ENCODE data around the gene DOC2A.
"Not testable (repeated sequence)": the region's sequence is repeated elsewhere in the genome, so short reads cannot be mapped to it uniquely, and the experiment has no call there.

The DOC2A gene

DNA sequence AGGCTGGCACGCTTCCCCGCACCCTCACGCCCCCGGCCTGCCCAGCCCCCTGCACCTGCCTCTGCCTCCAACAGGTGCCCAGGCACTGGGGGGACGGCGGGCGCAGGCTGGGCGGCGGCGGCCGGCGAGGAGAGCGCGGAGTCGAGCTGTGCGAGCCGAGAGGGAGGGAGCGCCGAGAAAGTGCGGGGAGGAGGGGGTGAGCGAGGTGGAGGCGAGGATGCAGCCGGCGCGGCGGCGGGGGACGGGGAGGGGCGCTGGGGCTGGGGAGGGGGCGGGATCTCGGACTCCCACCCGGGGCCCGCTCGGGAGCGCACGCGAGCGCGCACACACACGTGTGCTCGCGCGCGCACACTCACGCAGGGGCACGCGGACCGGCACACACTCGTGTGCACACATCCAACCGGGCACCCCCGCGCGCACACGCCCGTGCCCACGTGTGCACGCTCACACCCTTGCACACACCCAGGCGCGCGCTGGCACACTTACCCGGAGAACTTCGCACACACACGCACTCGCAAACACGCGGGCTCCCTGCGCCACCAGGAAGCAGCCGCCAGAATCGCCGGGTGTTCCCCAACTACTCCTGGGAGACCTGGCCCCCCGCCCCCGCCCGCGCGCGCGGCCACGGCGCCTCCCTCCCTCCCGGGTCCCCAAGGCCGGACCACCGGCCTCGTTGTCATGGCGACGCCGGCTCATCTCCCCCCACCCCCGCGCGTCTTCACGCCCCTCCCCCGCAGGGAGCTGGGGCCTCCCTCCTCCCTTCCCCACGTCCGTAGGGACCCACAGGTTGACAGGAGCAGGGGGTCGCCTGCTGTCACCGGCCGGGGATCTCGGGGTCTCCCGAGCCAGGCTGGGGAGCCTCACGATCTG is at the start of gene DOC2A:
DOC2A (minus strand) TSS at position 184 of the 870 bp plus-strand sequence. CDS start 805 bp downstream, outside the sequence.
- no peak for DNase-seq

DNA sequence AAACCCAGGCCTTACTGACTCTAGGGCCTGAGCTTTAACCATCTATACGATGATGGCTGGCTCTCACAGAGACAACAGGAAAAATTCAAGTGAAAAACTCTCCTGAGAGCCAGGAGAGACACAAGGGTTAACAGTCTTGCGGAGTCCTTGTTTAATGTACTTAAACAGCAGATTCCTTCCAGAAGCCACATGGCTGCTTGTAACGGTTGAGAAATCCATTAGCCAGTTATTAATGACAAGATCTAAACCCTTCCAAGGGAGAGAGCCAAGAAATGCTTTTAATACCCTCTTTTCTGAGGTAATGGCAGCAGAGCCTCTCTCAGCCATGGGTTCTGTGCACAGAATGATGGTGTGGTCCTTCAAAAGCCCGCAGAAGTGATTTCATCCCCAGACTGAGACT is 49.5 kb upstream of the DOC2A start:
- no peak for DNase-seq

DNA sequence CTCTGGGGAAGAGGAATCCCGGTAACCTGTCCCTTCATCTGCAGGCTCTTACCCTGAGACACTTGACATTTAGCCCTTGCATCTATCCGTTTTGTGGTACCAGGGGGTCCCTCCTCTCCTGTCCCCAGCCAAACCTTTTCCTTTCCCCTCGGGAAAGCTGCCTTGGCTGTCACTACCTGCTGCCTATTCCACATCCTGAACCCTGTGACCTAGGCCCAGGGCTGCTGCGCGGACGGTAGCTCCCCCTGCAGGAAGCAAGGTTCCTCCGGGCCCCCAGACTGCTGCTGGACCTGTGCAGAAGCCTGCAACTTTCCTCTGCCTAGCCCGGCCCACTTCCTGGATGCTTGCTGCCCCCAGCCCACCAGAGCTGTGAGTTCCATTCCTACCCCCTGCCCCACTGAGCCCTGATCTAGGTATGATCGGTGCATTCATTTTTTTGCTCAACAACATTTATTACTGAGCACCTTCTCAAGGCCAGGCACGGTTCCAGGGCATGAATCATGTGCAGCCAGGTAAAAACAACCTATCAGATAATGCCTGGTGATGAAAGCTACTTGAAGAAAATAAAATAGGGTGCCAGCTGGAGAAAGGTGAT is 44.2 kb upstream of the DOC2A start:
- DNase-seq: peak; percentile 33

DNA sequence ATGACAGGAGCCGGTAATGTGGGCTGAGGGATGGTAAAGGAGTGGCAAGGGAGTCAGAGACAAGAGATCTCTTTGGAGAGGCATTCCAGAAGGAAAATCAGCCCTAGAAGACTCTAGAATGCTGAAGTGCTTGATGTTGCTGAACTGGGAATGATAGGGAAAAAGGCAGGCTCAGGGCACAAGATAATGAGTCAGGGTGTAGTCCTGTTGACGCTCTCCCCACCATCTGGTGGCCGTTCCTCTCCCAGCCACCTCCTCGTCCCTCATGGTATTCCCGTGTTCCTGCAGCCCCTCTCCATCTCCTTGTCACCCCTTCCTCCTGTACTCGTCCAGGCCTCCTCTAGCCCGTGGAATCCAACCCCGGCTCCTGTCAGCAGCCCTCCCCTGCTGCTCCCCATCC is 43.6 kb upstream of the DOC2A start:
- DNase-seq: no peak

DNA sequence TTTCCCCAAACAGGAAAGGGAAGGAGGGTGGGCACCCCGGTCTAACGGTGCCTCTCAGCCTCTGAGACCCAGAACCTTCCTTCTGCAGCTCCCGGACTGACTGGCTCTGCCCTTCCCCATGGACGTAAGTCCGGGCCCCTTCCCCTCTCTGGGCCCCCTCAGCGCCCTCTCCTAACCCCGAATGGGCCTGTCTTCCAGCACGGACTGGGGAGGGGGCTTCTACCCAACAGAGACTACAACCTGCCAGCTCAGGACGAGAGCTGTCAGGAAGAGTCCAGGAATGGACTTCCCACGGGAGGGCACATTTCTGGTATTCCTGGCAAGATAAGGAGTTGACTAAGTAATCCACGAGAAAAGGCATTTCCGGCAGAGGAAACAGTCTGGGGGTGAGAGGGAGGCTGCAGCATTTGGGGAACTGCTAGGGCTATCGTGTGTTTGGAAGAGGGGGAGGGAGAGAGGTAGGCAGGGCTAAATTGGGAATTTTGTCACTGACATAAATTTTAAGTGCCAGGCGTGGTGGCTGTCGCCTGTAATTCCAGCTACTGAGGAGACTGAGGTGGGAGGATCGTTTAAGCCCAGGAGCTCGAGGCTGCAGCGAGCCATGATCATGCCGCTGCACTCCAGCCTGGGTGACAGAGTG is 42.7 kb upstream of the DOC2A start:
- no peak for DNase-seq

DNA sequence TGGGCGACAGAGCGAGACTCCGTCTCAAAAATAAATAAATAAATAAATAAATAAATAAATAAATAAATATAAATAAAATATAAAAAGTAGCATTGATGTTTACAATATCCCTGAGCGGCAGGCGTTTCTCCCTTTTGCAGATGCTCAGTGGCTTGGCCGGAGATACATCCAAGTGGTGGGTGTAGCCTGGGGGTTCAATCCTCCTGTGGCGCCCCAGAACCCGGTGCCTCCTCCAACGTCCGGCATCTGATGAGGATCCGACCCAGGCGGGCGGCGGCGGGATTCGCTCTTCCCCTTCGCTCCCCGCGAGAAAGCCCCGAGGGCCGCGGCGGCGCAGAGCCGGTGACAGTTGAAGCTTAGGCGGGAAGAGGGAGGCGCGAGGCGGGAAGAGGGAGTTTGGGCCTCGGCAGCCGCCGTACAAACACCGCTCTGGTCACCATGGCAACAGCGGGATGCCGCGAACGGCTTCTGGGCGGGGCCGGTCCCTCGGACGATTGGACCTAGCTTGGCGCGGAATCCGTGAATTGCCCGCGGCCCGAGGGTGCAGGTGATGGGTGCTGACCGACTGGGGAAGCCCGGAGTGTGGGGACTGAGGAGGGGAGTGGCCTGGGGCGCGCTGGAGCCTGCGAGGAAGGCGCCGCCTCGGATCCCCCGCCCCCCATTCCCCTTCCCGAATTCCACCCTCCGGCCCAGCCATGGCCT is 42.0 kb upstream of the DOC2A start:
- DNase-seq: peak; percentile 86

DNA sequence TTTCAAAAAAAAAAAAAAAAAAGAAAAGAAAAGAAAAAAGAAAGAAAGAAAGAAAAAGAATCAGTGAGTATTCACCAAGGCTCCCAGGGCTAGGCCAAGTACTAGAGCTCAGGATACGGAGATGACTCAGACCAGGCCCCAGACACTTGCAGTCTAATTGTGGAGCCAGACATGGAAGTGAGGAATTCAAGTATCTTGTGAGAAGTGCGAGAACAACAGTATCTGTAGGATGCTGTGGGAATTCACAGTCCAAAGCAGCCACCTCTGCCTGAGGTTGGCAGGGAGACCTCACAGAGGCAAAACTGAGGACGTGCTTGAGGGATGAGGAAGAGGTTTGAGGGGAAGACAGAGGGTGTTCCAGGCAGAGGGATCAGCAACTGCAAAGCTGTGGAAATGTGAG is 40.7 kb upstream of the DOC2A start:
- no peak for DNase-seq

DNA sequence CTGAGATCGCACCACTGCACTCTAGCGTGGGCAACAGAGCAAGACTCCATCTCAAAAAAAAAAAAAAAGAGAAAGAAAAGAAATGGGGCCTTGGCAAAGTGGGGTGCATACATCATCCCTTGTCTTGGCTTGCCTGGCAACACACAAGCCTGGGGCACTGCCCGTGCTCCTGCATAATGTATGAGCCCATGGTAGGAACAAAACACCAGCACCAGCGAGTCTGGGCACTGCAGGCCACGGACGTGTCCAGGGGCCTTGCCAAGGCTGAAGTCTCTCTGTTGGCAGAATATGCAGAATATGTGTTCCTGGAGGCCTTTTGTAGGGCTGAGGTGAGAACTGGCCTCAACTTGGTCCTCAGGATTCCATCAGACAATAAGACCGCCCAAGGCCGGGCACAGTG is 39.0 kb upstream of the DOC2A start:
- DNase-seq: no peak

DNA sequence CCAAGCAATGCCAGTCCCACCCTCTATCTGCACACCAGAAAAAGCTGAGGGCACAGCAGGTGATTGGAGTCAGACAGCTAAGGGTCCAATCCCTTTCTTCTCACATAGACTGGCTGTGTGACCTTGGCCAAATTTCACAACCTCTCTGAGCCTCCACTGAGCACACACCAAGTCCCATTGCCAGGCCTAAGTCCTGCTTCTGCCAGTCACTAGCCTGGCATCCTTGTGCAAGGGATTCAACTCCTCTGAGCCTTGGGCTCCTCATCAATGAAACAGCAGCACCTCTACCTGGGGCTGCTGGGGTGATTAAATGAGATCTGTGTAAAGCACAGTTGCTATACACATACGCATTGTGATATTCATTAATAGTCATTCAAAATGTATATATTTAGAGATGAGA is 35.8 kb upstream of the DOC2A start:
- no peak for DNase-seq

DNA sequence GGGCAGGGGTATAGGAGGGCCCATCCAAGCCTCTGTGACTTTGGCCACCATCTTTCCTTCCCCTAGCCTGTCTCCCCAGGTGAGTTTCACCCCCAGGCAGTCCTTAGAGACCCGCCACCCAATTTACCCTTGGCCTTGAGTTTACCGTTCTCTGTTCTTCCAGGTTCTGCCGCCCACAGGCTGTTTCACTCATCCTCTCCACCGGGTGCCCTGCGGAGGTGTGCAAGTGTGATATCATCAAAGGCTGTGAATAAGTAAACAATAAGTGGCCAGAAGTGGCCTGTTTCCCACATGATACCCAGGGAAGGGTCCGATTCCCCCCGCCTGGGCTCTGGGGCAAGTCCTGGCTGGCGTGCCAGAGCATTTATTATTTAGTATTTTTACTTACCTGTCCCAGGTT is 35.4 kb upstream of the DOC2A start:
- DNase-seq: no peak

DNA sequence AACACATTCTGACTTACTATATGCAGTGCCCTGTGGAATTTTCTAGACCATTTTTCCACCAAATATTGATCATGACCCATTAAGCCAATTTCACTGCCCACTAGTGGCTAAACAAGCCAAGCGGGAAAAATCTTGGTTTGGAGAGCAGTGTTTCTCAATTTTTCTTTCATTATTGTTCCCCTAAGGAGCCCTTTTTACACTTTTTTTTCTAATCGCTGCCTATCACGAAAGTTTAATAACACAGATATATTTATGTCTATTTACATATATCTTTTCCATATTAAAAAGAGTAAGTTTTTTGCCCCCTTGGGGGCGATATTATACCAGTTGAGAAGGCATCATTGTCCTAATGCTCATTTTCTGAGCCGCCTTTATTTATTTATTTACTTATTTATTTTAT is 31.0 kb upstream of the DOC2A start:
- DNase-seq: no peak

DNA sequence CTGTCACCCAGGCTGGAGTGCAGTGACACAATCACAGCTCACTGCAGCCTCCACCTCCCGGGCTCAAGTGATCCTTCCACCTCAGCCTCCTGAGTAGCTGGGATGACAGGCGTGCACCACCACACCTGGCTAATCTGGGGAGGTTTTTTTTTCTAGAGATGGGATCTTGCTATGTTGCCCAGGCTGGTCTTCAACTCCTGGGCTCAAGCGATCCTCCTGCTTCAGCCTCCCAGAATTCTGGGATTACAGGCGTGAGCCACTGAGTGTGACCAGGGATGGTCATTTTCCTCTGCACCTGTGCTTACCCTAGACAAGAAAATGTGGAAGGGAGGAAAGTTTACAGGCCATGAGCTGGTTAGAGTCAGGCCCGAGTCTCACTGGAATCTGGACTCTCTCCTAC is 29.9 kb upstream of the DOC2A start:
- not testable (repeated sequence) for DNase-seq

DNA sequence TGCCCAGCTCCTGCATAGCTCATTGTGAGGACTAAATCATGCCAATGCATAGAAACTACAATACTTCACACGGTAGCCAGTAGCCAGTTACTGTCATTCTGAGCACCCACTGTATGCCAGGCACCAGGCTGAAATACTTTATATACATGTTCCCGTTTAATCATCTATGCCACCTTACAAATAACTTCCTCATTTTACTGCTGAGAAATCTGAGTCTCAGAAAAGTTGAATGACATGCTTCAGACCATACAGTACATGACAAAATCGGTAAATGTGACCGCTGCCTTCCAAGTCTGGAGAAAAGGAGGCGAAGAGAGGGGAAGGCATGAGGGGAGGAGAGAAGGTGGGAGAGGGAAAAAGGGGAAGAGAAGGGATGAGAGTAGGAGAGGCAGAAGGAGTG is 29.4 kb upstream of the DOC2A start:
- DNase-seq: no peak

DNA sequence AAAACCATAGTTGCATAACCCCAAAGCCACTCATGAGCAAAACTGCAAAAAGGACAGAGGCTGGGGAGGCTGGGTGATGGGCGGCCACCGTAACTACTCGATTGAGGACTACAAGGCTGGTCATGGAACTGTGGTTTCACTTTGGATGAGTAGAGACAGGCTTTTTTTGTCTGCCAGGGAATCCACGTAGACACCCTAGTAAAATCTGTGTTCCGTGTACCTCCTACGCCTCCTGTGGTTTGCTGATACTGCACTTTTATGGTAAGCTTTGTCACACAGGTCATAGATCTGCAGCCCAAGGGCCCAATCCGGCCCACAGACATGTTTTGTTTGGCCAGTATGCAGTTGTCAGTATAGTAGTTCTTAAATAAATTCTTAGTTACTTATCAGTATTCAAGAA is 22.4 kb upstream of the DOC2A start:
- no peak for DNase-seq

DNA sequence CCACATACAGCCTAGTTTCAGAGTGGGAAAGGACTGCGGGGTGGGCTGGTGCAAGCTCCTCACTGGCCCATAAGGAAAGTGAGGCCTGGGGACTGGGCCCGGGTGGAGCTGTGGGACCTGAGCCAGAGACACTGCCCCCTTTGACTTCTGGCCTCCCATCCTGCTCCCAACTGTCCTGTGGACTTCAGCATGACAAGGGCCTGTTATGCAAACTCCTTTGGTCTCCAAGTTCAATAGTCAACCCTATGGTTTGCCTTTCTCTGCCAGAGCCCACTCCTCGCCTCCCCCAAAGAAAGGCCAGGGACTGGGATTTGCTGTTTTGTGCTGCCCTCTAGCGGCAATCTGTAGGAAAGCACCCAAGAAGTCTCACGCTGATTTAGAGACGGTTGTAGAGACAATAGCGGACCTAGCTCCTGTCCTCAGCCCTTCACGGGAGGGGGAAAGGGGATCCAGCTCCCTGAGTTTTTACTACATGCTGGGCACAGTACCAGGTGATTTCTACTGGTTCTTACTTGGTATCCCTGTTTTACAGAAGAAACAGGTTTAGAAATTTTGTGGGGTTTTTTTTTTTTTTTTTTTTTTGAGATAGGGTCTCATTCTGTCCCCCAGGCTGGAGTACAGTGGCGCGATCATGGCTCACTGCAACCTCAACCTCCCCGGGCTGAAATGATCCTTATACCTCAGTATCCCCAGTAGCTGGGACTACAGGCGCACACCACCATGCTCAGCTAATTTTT is 21.4 kb upstream of the DOC2A start:
- DNase-seq: peak; percentile 52

DNA sequence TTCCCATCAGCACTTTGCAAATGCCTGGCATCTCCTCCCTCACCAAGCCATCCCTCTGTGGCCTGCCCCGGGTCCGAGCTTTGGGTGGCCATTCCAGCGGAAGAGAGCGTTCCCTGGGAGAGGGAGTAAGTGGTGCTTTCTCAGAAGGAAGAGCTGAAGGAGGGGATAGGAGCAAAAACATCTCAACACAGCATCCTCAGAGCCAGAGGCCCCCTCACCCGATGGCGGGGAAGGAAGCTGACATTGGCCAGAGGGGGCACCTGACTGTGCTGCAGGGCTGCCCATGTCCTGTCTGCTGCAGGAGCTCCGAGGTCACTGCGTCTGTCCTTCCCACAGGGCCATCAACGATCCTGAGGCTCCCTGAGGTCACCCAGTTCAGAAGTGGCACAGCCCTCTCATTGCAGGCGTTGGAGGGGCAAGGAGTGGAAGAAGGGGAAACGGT is 20.7 kb upstream of the DOC2A start:
- DNase-seq: no peak

DNA sequence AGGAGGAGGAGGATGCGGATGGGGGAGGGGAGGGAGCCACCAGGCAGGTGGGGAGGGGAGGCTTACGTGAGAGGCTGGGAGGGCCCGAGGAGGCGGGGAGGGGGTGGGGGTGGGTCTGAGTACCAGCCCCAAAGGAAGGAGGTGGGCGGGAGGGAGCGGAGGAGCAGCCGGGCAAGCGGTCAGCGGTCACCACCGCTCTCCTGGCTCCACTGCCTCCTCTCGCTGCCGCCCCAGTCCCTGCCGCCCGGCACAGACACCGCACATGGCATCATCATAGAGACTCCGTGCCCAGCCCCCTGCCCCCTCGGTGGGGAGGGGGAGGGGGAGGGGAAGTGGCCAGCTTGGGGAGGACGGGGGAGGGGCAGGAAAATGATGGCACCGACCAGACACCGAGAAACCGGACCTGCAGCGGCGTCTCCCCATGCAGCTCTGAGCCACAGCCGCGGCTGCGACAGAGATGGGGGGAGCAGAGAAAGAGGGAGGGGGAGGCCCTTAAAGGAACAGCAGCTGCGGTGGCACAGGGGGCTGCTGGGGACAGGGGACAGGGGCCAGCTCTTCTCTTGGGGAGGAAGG is 20.1 kb upstream of the DOC2A start, which contains the start of gene TLCD3B:
TLCD3B (minus strand) TSS at position 431 of the 573 bp plus-strand sequence. CDS start 744 bp downstream, outside the sequence.
- no peak for DNase-seq

DNA sequence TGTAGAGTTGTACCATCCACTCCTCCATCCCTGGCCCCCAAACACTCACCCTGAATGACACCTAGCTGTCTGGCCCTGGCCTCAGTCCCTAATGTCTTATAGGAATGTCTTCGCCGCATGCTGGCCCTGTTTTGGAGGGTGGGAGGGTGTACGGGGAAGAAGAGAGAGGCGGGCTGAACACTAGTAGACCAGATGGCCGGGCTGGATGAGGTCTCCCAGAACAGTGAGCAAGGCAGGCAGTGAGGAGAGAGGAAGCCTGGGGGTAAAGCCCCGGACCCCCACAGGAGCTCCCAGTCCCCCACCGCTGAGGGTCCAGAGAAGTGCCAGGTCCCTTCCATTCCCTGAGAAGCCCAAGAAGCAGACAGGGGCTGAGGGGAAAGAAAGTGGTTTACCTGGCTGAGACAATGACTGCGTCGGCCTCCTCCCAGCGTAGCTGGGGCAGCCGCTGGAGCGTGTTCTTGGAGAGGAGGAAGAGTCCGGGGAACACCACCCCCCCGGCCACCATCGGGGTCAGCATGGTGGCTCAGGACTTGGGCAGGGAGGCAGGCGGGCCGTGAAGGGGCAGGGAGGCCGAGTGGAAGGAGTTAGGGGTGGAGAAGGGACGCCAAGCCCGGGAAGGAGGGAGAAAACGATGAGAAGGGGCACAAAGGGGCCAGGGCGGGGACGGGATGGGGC is 19.3 kb upstream of the DOC2A start:
- no peak for DNase-seq

DNA sequence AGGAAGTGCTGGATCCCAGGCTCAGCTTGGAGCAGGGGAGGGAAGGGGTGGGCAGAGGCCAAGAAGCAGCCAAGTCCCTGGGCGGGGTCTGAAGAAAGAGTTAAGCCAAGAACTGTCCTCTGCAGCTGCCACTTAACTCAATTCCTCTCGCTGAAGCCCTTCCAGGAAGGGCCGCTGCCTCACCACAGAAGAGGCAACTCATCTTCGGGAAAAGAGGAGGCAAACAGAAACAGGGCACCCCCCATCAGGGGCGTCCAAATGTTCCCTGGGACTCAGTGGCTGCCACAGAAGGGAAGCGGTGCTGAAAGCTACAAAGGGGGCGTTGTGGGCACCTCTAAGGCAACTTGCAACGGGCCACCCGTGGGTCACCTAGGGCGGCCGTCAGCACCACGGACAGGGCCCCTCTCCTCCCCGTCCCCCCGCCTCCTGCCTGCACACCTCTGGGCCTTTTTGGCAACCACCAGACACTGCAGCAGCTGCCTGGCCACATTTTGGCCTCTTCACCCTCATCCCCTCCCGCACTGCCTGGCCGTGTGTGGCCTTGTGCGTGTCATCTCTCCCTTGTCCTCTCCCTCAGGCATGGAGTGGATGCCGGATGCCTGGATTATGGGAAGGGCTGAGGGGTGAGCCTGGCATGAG is 17.7 kb upstream of the DOC2A start:
- DNase-seq: no peak

DNA sequence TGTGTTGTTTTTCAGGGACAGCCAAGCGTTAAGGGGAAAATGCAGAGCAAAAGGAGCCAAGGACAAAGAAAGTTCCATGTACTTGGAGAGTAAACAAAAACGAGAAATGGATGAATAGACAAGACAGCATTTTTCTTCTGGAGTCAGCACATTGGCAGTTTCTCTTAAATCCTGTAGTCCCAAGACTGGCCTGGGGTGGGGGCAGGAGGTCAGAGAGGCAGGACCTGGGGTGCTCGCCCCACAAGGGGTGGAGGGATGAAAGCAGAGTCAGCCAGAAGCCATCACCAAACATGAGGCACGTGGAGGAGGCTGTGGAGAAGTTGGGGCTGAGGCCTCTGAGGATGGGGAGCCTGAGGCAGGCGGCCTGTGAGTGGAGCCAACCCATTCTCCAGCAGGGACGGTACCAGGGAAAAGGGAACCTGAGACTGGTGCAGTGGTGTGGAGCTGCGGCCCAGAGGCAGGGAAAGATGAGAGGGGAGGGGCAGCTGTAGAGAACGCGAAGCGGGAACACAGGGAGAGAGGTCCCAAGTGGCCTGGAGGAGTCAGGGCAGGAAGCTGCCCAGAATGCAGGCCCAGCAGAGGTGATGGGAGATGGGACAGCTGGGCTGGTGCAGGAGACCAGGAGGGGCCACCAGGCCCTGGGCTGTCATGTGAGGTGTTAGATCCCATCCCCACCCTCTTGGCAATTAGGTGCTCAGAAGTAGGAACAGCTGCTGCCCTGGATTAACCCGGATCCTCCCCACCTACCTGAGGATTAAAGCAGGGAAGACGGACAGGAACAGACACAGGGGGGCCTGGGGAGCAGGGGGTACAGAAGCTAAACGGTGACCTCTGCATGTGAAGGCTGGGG is 17.0 kb upstream of the DOC2A start:
- no peak for DNase-seq
